Stimulated activated CD8-positive, alpha-beta memory T cell treated with anti-CD3 and anti-CD28 coated beads, Interleukin-4, amount 100 ng/mL, for 1 hour (primary cell): Measurements from ENCODE around the gene TREX2.

Experiments used
- DNase-seq, 2 donors: peaks; one replicate each; pipeline ENCODE4 v3.0.0-alpha.2; 2020; ENCODE audit warnings: low read depth in 2 of 2, low spot score in 1 of 2

The TREX2 gene

DNA sequence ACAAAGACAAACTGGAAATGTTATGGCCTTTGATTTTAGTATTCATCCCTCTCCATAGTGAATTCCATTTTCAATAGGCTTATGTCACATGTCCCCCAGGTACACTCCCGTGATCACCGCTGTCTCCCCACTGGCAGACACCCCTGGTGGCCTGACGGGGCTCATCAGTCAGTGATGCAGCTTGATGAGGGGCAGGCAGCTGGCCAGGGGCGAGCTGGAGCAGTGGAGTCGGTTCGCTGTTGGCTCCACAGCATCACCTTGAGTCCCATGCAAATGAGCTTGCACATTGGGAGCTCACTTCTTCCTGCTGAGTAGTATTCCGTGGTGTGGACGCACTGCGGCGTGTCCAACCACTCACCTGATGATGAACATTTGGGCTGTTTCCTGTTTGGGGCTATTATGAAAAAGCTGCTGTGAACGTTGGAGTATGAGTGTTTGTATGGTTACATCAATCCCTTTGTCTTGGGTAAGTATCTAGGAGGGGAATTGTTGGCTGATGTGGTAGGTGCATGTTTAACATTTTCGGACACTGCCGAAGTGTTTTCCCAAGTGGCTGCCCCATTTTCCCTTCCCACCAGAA is 5.2 kb downstream of the TREX2 start:
- DNase-seq: no peak

DNA sequence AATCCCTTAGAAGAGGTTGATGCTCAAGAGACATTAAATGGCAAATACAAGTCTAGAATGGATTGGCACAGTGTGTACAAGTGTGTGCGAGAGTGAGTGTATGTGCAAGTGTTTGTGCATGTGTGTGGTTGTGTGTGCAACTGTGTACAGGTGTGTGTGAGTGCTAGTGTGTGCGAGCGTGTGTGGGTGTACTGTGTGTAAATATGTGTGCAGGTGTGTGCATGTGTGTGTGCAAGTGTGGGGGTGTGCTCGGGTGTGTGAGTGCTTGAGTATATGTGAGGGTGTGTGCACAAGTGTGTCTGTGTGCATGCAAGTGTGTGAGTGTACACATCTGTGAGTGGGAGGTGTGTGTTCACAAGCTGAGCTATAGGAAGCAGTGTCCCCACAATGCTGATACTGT is 5.9 kb downstream of the TREX2 start:
- DNase-seq: no peak

DNA sequence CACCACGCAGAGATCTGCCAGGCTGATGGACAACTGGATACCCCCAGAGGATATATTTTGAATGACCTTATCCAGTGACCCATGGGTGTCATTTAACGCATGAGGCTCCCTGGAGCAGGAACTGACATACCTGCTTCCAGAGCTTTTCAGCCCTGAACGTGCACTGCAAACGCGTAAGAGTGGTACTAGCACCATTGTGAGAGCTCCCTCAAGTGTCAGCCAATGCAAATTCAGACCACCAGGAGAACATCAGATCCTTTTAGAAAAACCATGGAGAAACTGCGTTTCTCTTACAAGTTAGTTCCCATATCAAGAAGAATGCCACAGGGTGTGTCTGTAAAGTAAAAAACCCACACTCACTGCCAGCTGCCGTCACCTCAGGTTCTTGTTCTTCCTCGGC is 7.3 kb downstream of the TREX2 start:
- no peak for DNase-seq

DNA sequence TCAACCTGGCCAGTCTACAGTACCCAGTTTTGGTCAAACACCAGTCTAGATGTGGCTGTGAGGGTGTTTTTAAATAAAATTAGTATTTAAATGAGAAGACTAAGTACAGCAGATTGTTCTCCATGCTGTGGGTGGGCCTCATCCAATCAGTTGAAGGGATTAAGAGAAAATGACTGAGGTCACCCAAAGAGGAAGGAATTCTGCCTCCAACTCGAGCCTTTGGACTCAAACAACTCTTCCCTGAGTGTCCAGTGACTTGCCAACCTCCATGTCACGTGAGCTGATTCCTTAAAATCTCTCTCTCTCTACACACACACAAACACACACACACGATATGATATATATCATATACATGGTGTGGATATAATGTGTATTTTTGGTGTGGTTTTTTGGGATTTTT is 10.0 kb downstream of the TREX2 start:
- DNase-seq: no peak

DNA sequence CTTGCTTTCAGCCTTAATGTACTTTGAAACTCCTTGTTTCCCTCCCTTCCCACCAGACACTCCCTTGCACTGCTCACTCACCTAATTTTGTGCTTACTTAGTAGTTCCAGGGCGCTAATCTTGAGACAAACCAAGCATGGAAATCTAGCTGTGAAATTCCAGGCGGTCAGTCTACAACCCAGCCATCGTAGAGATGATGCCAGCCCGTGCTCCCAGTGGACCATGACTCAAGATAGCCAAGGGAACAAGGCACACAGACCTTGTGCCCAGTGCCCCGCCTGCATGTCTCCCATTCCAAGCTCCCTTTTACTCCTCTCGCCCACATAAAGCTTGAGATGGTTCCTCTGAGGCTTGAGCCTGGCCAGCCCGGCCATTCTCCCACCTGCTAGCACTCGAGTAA is 11.1 kb downstream of the TREX2 start:
- no peak for DNase-seq

DNA sequence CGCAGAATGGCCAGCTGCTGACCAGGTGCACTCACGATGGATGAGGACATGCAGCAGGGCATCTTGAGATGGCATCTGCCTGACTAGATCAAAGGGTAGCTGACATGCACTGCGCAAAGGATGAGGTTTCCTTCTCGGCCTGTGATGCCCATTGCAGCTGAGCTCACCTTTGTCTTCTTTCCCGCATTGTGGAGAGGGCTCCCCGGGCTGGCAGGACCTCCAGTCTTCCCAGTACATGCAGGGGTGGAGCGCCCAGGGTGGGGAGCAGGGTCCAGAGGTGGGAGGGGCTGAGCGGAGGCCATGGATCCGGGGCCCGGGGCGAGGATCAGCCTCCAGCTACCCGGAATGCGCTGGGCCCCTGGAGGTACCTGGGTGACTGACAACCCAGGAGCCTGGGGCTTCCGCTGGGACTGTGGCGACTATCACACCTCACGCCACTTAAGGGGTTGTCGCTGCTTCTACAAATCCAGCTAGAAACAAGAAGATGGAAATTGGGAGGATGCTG is 12.0 kb downstream of the TREX2 start:
- no peak for DNase-seq

DNA sequence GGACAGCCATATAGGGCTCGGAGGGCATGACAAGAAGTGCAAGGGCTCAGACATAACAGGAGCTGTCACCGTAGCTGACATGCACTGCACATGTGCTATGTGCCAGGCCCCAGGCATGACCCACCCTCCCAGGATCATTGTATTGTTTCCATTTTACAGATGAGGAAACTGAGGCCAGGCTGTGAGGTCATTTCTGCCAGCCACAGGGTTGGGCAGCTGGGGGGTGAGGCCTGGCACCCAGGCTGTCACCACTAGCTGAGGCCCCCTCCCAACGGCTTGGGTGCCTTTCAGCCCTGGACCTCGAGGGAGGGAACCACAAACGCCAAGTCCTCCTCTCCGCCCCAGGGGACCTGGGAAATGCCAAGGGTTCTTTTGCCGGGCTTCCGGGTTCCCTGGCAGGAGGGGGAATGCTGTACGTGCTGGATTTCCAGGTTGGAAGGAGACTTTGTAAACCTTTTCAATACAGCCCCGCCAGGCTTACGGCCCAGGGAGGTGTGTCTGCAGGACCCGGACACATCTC is 12.6 kb downstream of the TREX2 start:
- DNase-seq: no peak

DNA sequence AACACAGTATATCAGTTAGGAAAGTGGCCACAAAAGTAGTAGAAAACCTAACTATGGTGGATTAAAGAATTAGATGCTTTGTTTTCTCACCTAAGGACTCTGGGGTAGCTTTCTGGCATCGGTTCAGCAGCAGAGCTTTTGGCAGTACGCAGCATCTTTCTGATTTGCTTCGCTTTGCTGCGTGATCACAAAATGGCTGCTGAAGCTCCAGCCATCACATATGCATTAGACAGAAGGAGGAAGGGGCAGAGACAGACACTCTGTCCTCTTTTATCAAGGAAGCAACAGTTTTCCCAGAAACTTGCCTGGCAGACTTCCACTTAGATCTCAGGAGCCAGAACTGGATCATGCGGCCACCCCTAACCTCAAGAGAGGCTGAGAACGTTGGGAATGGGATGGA is 15.1 kb downstream of the TREX2 start:
- no peak for DNase-seq

DNA sequence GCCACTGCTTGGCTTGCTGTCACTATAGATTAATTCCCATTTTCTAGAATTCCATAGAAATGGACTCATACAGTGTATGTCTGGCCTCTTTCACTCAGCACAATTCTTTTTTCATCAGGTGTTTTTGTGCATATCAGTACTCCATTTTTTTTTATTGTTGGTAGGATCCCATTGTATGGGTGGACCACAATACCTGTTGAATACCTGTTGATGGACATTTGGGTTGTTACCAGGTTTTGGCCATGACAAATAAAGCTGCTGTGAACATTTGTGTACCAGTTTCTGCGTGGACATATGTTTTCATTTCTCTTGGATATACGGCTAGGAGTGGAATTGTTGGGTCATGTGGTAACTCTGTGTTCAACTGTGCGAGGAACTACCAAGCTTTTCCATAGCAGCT is 19.7 kb downstream of the TREX2 start:
- no peak for DNase-seq

DNA sequence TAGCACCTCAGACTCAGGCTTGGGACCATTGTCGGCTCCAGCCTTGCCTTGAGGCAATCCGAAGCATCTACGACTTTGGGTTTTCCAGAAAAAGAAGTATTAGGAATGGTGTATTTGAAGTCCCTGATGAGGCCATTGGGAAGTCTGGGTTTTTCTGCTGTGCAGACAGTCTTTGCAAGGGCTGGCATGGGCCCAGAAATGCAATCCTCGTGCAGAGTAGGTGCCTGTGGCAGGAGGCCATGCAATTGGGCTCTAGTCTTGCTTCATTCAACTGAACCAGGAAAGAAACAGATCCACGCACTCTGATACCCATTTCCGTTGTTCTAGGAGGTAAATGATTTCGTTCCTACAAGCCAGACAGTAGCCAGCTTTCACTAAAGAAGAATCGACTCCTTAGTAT is 22.2 kb downstream of the TREX2 start:
- no peak for DNase-seq

DNA sequence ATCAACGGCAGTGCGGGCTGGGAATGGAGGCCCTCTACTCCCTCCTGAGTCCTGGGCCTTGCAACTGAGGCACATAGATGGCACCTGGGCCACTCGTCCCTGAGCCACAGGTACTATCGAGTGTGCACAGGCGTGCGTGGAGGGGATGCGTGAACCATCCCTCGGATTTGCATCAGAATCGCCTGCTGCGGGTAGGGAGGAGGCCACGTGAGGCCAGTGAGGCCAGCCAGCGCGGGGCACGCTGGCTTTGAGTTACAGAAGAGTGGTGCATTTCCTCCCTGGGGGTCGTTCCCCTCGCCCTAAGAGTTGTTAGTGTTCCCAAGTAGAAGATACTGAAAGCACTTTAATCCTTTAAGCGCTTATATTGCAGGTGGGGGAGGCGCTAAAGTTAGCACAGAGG is 24.0 kb downstream of the TREX2 start:
- DNase-seq: no peak

DNA sequence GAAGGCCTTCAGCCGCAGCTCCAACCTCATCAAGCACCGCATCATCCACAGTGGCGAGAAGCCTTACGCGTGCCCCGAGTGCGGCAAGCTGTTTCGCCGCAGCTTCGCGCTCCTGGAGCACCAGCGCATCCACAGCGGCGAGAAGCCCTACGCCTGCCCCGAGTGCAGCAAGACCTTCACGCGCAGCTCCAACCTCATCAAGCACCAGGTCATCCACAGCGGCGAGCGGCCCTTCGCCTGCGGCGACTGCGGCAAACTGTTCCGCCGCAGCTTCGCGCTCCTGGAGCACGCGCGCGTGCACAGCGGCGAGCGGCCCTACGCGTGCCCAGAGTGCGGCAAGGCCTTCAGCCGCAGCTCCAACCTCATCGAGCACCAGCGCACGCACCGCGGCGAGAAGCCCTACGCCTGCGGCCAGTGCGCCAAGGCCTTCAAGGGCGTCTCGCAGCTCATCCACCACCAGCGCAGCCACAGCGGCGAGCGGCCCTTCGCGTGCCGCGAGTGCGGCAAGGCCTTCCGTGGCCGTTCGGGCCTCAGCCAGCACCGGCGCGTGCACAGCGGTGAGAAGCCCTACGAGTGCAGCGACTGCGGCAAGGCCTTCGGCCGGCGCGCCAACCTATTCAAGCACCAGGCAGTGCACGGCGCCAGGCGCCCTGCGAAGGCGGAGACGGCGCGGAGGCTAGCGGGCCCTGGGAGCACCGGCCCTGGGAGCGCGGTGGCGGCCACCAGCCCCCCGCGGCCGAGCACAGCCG is 24.8 kb downstream of the TREX2 start:
- DNase-seq: no peak

DNA sequence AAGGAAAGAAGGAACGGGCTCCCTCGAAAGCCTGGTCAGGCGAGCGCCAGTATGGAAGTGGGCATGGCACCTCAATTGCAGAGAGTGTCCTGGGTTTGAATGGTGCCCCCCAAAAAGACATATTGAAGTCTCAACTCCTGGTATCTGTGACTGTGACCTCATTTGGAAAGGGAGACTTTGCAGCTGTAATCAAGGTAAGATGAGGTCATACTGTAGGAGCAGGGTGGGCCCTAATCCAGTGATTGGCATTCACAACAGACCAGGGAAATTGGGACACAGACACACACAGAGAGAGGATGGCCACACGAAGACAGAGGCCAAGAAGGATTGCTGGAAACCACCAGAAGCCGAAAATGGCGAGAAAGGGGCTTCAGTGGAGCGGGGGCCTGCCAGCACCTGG is 28.2 kb downstream of the TREX2 start:
- no peak for DNase-seq

DNA sequence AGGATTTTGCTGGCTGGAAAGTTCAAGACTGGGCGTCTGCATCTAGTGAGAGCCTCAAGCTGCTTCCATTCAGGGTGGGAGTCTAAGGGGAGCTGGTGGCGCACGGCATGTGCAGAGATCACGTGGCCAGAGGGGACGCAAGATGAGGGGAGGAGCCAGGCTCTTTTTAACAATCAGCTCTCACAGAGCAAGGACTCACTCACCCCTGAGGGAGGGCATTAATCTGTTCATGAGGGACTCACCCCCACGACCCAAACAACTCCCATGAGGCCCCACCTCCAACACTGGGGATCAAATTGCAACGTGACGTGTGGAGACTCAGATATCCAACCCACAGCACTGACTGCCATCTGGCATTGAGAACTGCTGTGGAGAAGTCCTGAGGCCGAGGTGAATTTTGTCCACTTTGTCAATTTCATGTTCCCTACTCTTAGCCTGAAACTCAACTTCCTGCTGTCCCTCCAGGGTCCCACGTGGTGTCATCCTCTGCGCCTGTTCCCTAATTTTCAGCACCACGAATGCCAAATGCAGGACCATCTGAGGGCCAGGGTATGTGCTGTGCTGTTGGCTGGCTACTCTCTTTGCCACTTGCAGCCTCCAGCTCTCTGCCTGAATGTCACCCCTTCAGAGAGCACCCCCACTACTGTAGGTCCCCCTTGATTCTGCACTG is 28.9 kb downstream of the TREX2 start:
- no peak for DNase-seq

DNA sequence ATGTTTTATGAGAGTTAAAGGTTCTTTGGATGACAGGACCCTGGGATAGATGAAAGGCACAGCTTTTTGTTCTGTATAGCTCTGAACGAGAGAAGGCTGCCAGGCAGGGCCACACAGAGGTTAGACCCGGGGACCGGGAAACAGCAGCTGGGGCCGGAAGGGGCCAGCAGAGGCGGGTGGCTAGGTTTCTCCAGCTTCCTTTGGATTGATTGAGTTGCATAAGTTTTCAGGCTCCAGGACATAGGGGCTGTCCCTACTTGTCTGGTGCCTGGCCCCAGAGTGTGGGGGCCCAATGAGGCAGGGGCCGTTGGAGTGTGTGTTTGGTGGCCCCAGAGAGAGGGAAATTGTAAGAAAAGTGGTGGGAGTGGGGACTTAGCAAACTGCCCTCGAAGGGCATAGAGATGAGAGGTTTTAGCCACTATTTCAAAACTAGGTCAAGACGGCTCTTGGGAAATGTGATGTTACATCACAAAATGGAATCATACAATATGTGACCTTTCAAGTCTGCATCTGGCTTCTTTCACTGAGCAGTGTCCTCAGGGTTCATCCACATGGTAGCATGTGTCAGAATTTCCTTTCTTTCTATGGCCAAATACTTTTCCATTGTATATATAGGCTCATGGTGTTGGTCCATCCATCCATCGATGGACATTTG is 30.9 kb downstream of the TREX2 start:
- no peak for DNase-seq

DNA sequence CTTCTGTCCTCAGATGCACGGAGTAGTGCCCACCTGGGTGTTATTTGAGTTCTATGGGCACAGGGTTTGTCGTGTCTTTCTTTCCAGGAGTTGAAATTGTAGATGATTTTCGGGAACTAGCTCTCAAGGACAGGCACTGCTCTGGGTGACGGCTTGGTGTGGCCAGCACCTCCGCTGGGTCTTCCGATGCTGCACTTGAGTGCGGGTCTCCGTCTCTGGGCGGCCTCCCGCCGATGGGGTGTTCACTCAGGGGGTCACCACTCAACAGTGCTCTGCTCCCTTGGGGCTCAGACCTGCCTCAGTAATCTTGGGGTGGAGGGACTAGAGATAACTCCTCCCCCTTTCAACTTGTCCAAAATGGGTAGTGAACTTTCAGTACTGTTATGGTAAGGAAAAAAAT is 32.1 kb downstream of the TREX2 start:
- no peak for DNase-seq

DNA sequence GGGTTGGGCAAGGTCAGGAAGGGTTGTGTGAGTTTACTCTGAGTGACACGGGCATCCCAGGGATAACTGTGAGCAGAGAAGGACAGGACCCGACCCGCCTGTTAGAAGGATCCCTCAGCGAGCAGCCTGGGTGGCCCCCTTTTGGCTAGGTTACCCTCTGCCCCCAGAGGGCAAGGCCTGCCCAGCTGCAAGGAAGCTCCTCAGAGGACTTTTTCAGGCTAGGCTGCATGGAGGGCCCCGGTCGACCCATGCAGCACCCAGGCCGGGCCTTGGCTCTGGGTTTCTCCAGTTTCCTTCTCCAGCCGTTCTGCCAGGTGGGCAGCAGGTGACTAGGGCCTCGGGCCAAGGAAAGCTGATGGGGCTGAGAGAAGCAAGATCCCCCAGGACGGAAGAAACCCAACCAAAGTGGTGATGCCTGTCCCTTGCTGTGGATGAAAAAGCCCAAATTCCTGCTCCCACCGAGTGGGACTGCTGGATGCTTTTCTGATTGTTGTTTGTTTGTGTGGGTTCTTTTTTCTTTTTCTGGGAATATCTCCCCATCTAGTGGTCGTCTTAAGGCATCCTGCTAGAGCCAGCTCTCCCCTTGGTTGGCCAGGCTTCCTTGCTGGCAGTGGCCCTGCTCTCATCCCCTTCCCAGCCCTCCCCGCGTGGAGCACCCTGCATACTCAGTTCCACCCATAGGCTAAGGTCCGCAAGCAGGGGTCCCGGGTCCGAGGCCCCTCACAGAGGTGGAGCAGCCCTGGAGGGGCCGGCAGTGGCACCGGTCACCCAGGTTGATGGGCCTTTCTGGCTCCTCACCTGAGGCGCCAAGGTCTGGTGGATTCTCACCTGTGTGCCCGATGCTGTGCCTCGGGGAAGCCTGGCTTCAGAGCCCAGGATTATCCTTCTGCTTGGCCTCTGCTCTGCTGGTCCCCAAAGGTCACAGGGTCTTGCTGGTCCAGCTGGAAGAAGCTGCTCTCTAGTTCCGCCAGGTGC is 32.8 kb downstream of the TREX2 start:
- DNase-seq: no peak

DNA sequence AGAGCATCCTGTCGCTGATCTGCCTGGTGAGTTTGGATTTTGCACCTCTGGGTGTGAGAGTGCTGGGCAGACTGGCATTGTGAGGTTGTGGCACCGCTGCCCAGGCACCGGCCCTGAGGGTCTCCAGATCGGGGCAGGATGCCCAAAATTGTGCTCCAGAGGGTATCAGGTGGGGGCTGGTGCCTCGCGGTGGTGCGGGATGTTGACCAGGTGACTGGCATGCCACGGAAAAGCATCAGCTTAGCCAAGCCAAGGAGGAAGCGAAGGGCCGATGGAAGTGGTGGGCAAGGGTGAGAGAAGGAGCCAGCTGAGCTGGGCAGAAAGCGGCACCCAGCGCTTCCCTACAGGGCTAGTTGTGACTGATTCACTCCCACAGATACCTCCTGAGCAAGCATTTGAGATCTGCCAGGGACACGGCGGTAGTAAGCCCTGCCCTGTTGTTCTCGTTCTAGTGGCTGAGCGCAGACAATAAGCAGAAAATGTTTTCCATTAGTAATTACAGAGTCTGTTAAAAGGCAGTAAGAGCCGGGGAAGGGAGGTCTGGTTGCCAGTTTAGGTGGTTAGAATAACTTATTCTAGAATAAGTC is 33.8 kb downstream of the TREX2 start:
- no peak for DNase-seq

DNA sequence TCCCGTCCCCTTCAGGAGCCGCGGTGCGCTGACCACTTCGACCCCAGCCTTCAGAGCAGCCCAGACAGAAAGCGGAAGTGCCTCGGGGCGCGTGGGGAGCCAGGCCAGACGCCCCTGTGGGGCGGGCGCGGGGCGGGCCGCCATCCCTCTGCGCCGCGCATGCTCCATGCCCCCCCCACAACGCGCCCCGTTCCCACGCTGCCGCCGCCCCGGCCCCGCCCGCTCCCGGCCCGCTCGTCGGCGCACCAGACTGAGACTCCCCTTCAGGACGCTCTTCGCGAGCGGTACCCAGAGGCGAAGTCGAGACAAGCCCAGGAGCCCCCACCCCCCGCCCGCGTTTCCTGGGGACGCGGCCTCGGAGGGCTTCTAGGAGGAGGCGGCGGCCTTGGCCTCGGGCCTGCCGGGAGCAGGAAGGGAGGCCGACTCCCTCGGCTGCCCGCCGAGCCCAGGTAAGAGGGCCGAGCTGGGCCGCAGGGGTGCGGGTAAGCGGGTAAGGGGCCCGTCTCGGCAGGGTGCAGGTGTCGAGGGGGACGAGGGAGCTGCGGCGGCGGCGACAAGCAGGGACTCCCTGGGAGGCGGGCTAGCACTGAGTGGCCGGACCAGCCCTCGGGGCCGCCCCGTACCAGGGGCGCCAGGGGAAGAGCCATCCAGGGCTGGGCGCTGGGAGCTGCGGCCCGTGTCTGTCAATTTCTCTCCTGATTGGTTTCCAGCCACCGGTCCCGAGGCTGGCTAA is 34.4 kb downstream of the TREX2 start, which contains the start of gene ZFP92:
Gene ZFP92, plus strand, starts transcription at position 218 of the 733 bp plus-strand sequence. CDS start 6,851 bp downstream, outside the sequence.
- no peak for DNase-seq
